ENCODE results near the gene CORO2A. TPM values are rescaled to one million over a fixed set of nuclear protein-coding genes. Genes with fewer than 3 reads are reported as not detected.

The CORO2A gene
- total and polyA plus RNA-seq, 2 of the 8 experiments (the other 6 are each of a cell fraction or from before 2014, with no cell fraction given) = 13.7 to 27.9 TPM

DNA sequence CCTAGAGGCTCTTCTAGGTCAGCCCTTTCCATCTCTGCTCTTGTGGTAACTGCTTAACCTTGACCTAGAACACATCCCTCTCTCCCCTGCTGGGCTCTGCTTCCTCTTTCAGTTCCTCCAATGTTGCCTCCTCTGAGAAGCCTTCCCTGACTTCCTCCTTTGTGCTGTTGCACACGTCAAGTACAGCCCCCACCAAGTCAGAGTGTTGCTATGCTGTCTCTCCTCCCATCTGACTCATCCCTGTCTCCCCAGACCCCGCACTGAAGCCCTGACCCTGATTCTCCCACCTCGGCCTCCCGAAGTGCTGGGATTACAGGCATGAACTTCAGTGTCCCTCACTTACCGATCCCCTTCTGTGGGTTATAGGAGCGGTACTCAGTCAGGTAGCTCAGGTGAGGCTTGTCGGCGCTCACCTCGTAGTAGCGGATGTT is 63.0 kb downstream of the CORO2A start:
- H3K9ac ChIP-seq (replicated peaks in 1 of 4; ENCODE audit: extremely low read depth in 1 of 4, low read depth in 3 of 4, low read length in 3 of 4) = no peak overlapping the region
- H3K79me2 ChIP-seq (ENCODE audit: control insufficient read depth in 1 of 2, insufficient read depth in 2 of 2, low read length in 2 of 2) = no peaks in the 10 kb centered on the region
- H2BK5ac ChIP-seq (ENCODE audit: low read depth, low read length) = no peak overlapping the region
- peaks cover 0 to 5% of the 10 kb centered on the region in 2 experiments for H4K20me1 ChIP-seq (replicated peaks in 1 of 2; ENCODE audit: control insufficient read depth in 1 of 2, insufficient read depth in 2 of 2, low read length in 2 of 2)
- H3K9me3 ChIP-seq (ENCODE audit: insufficient read depth in 2 of 2, low read depth in 1 of 2, low read length in 1 of 2) = no peaks in the 10 kb centered on the region
- H3K79me1 ChIP-seq (ENCODE audit: low read depth, low read length) = no peaks in the 10 kb centered on the region
- H2BK20ac ChIP-seq (ENCODE audit: low read length) = no peak overlapping the region
- H3K27me3 ChIP-seq (replicated peaks in 1 of 4; ENCODE audit: control insufficient read depth in 3 of 4, extremely low read depth in 1 of 4, insufficient read depth in 3 of 4, low read length in 3 of 4) = no peaks in the 10 kb centered on the region
- no peak overlapping the region for H4K8ac ChIP-seq (ENCODE audit: extremely low read depth, insufficient read depth, low read length)
- no peak overlapping the region for H2AK5ac ChIP-seq (ENCODE audit: low read depth, low read length)
- no peak overlapping the region for H2AFZ ChIP-seq (ENCODE audit: low read length)
- no peak overlapping the region for H3K56ac ChIP-seq (replicated peaks; ENCODE audit: insufficient read length, low read depth, low read length)
- 90% methylated on average over 10 of the region's 10 CpGs; no CpG with 5 or more reads in 1 of the 2 experiments for WGBS, 2 experiments (ENCODE audit: extremely low coverage in 1 of 2, insufficient coverage in 1 of 2, insufficient read length in 1 of 2, insufficient replicate concordance in 2 of 2, low coverage in 1 of 2, low lambda C conversion rate in 2 of 2, missing lambda C conversion rate in 1 of 2)
- H4K5ac ChIP-seq (ENCODE audit: insufficient read length, low read depth, low read length) = no peak overlapping the region
- H3K4me1 ChIP-seq (replicated peaks in 1 of 4; ENCODE audit: control insufficient read depth in 3 of 4, insufficient read depth in 4 of 4, low read length in 3 of 4) = peaks cover 0 to 11% (median 0%) of the 10 kb centered on the region in 4 experiments; a peak in 3 of 7 replicates
- no peak overlapping the region for H3K14ac ChIP-seq (ENCODE audit: insufficient read length)
- H3K23me2 ChIP-seq (ENCODE audit: low read depth, low read length) = no peaks in the 10 kb centered on the region
- H2BK15ac ChIP-seq (ENCODE audit: low read length) = no peak overlapping the region
- H3K4me2 ChIP-seq (ENCODE audit: insufficient read depth in 1 of 2, low read depth in 2 of 2, low read length in 2 of 2) = no peak overlapping the region
- DNase-seq (ENCODE audit: low read depth in 1 of 2, low spot score in 2 of 2) (no peak), FAIRE-seq (no peak)
- H3K4ac ChIP-seq (replicated peaks; ENCODE audit: insufficient read length, low read depth, low read length) = no peak overlapping the region
- no peak overlapping the region for H3K4me3 ChIP-seq (ENCODE audit: extremely low read depth in 1 of 4, insufficient read depth in 2 of 4, low read depth in 3 of 4, low read length in 4 of 4)
- H2BK120ac ChIP-seq (replicated peaks; ENCODE audit: low read depth, low read length) = no peak overlapping the region
- ChIA-PET CTCF (ENCODE audit: partially characterized antibody) (interaction anchor here (0.9 to 2.6 kb wide), 9 partner anchors 8 to 119 kb away, joined by 3 to 7 read pairs (median 4); partner anchors contain the start of gene TRIM14), POLR2A (ENCODE audit: partially characterized antibody) (interaction anchor here (0.5 to 1.4 kb wide), 3 partner anchors 11 to 41 kb away, joined by 3 to 6 read pairs (median 4); no protein-coding TSS in a partner anchor)
- no peak overlapping the region for H4K91ac ChIP-seq (replicated peaks; ENCODE audit: insufficient read length, low read length)
- H3K36me3 ChIP-seq (ENCODE audit: control insufficient read depth in 2 of 4, insufficient read depth in 4 of 4, low read length in 3 of 4) = peaks cover 0 to 8% (median 1%) of the 10 kb centered on the region in 4 experiments; a peak in 4 of 8 replicates
- no peak overlapping the region for H3K18ac ChIP-seq (ENCODE audit: extremely low read depth, low read length)
- no peak overlapping the region for H2BK12ac ChIP-seq (ENCODE audit: low read depth, low read length)
- no peak overlapping the region for H3K23ac ChIP-seq (ENCODE audit: insufficient read length)
- H3K27ac ChIP-seq (ENCODE audit: low read depth, low read length) = no peak overlapping the region
- TF ChIP-seq, protein P1, sequence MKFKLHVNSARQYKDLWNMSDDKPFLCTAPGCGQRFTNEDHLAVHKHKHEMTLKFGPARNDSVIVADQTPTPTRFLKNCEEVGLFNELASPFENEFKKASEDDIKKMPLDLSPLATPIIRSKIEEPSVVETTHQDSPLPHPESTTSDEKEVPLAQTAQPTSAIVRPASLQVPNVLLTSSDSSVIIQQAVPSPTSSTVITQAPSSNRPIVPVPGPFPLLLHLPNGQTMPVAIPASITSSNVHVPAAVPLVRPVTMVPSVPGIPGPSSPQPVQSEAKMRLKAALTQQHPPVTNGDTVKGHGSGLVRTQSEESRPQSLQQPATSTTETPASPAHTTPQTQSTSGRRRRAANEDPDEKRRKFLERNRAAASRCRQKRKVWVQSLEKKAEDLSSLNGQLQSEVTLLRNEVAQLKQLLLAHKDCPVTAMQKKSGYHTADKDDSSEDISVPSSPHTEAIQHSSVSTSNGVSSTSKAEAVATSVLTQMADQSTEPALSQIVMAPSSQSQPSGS (IDR thresholded peaks at IDR 0.05; ENCODE audit: low read length) = no peak
- TF ChIP-seq YY1 (IDR thresholded peaks at IDR 0.05; ENCODE audit: low read depth, low read length) (no peak), TCF12 (IDR thresholded peaks at IDR 0.05; ENCODE audit: low read depth, low read length) (no peak), SP4 (IDR thresholded peaks at IDR 0.05; ENCODE audit: low read length) (no peak), CBX8 (IDR thresholded peaks at IDR 0.05; ENCODE audit: borderline replicate concordance, low read depth, low read length) (no peak), TAF7 (optimal IDR thresholded peaks at IDR 0.05; ENCODE audit: borderline replicate concordance, low read depth, low read length) (no peak), KDM1A (IDR thresholded peaks at IDR 0.05; ENCODE audit: borderline replicate concordance, low read length) (no peak), RAD21 (IDR thresholded peaks at IDR 0.05 in 1 of 2, conservative IDR thresholded peaks at IDR 0.05 in 1 of 2; ENCODE audit: low read depth in 2 of 2, low read length in 2 of 2) (no peak), NRF1 (IDR thresholded peaks at IDR 0.05; ENCODE audit: low read depth, low read length) (no peak), SAP30 (IDR thresholded peaks at IDR 0.05; ENCODE audit: insufficient read depth, insufficient replicate concordance, low read length) (no peak), ZNF274 (IDR thresholded peaks at IDR 0.05; ENCODE audit: borderline replicate concordance, extremely low read depth, low read length) (no peak)
- TF ChIP-seq, protein P2, sequence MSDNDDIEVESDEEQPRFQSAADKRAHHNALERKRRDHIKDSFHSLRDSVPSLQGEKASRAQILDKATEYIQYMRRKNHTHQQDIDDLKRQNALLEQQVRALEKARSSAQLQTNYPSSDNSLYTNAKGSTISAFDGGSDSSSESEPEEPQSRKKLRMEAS (IDR thresholded peaks at IDR 0.05) = no peak
